DND-41 (cell line): Measurements from ENCODE around the gene BTBD16.
A peak's percentile ranks its signal among the peaks of the same experiment; 100 is the strongest.

ENCODE experiments used
- ATAC-seq: fragments of 200-7000 bp; cut with Tn5 transposase; 3 replicates; pipeline ENCODE4 v1.9.1; 2021; ENCODE audit warnings: low read depth; ENCODE audit not compliant: insufficient read depth
- DNase-seq: peaks from one replicate; pipeline ENCODE4 v3.0.0-alpha.2; 2020
- H2AFZ ChIP-seq: 2 replicates; pipeline ENCODE4 v1.6.0; 2012; ENCODE audit warnings: low read depth, low read length
- H3K27ac ChIP-seq: 2 replicates; pipeline ENCODE4 v1.5.1; 2012; ENCODE audit warnings: low read length, inconsistent platforms
- H3K27me3 ChIP-seq: fragments of 200-600 bp; sonication (generic); 2 replicates; pipeline ENCODE4 v1.6.0; 2012; ENCODE audit warnings: low read length, mild to moderate bottlenecking, inconsistent platforms; ENCODE audit not compliant: insufficient read depth, poor library complexity
- H3K36me3 ChIP-seq: 2 replicates; pipeline ENCODE4 v1.5.1; 2012; ENCODE audit warnings: low read length, inconsistent platforms; ENCODE audit not compliant: insufficient read depth
- H3K4me1 ChIP-seq: 2 replicates; pipeline ENCODE4 v1.5.1; 2012; ENCODE audit warnings: mild to moderate bottlenecking, low read length; ENCODE audit not compliant: insufficient read depth
- H3K4me2 ChIP-seq: 2 replicates; pipeline ENCODE4 v1.6.0; 2012; ENCODE audit warnings: mild to moderate bottlenecking, moderate library complexity, low read length, inconsistent platforms; ENCODE audit not compliant: insufficient read depth
- H3K4me3 ChIP-seq, 2 experiments: fragments of 200-600 bp in 1 of 2; shearing (Covaris generic) in 1 of 2; 2 replicates each; pipeline ENCODE4 v1.5.1; 2012 to 2016; ENCODE audit warnings: inconsistent platforms in 2 of 2, low read length in 2 of 2, mild to moderate bottlenecking in 2 of 2, low read depth in 1 of 2, moderate library complexity in 1 of 2
- H3K79me2 ChIP-seq: 2 replicates; pipeline ENCODE4 v1.6.0; 2012; ENCODE audit warnings: low read length, inconsistent platforms; ENCODE audit not compliant: insufficient read depth
- H3K9ac ChIP-seq: 2 replicates; pipeline ENCODE4 v1.6.0; 2012; ENCODE audit warnings: low read depth, mild to moderate bottlenecking, inconsistent platforms, low read length, moderate library complexity
- H3K9me3 ChIP-seq: 2 replicates; pipeline ENCODE4 v1.5.1; 2012; ENCODE audit warnings: low read length, moderate library complexity, mild to moderate bottlenecking, inconsistent platforms; ENCODE audit not compliant: insufficient read depth, severe bottlenecking
- H4K20me1 ChIP-seq: 2 replicates; pipeline ENCODE4 v1.6.0; 2012; ENCODE audit warnings: low read length; ENCODE audit not compliant: insufficient read depth
- EZH2 ChIP-seq: IDR thresholded peaks from 3 replicates; pipeline ENCODE4 v1.6.1; 2012; ENCODE audit warnings: borderline replicate concordance, low read depth, mild to moderate bottlenecking, moderate library complexity, low read length, inconsistent platforms; ENCODE audit not compliant: severe bottlenecking
- TF ChIP-seq, protein P1 (sequence below): IDR thresholded peaks from 2 replicates; pipeline ENCODE4 v1.5.1; 2012; ENCODE audit warnings: borderline replicate concordance, low read length, moderate library complexity, mild to moderate bottlenecking; ENCODE audit not compliant: poor library complexity, severe bottlenecking; ENCODE audit errors: extremely low read depth

BTBD16 gene

DNA sequence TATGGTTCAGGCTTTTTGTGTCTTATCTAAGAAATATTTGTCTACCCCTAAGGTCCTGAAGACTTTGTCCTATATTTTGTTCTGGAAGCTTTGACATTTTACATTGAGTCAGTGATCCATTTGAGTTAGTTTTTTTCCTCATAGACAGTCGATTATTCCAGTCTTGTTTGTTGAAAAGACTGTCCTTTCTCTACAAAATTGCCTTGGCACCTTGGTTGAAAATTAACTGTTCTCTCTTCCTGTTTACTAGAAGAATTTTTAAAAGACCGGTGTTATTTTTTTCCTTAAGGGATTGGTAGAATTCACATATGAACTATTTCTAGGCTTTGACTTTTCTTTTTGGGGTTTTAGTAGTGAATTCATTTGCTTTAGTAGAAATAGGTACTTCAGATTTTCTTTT lies 115.4 kb downstream of the BTBD16 start:
- peaks cover 96% of the 10 kb centered on the region for H3K79me2 ChIP-seq
- H3K27me3 ChIP-seq, result no peaks in the 10 kb centered on the region
- H2AFZ ChIP-seq, result no peak overlapping the region
- DNase-seq, result no peak
- H3K4me3 ChIP-seq, result no peak overlapping the region
- no peaks in the 10 kb centered on the region for H3K9me3 ChIP-seq
- H3K4me1 ChIP-seq, result peaks cover 12% of the 10 kb centered on the region
- H3K9ac ChIP-seq, result no peak overlapping the region
- no peak for ATAC-seq
- TF ChIP-seq, protein P1, sequence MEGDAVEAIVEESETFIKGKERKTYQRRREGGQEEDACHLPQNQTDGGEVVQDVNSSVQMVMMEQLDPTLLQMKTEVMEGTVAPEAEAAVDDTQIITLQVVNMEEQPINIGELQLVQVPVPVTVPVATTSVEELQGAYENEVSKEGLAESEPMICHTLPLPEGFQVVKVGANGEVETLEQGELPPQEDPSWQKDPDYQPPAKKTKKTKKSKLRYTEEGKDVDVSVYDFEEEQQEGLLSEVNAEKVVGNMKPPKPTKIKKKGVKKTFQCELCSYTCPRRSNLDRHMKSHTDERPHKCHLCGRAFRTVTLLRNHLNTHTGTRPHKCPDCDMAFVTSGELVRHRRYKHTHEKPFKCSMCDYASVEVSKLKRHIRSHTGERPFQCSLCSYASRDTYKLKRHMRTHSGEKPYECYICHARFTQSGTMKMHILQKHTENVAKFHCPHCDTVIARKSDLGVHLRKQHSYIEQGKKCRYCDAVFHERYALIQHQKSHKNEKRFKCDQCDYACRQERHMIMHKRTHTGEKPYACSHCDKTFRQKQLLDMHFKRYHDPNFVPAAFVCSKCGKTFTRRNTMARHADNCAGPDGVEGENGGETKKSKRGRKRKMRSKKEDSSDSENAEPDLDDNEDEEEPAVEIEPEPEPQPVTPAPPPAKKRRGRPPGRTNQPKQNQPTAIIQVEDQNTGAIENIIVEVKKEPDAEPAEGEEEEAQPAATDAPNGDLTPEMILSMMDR, result no peak
- TF ChIP-seq EZH2, result no peak
- no peaks in the 10 kb centered on the region for H3K36me3 ChIP-seq
- peak overlapping the region; percentile 32; the same call in 1 of the 2 replicates for H3K27ac ChIP-seq
- no peaks in the 10 kb centered on the region; the same call in 1 of the 2 replicates for H4K20me1 ChIP-seq
- H3K4me2 ChIP-seq, result no peak overlapping the region

DNA sequence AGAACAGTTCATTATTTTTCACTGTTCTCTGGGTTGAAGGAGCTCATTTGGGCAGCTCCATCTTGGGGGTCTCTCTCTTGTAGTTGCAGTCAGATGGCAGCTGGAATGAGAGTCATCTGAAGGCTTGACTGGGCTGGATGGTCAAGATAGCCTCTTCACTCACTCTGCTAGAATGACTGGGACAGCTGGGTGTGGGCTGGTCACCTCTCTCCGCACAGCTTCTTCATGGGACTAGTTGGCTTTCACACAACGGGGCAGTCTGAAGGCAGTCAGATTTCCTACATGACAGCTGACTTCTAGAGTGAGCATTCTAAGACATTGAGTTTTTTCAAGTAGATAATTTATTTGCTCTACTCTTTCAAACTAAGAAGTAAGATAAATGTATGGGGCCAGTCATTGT lies 116.5 kb downstream of the BTBD16 start:
- peaks cover 4% of the 10 kb centered on the region; the same call in 1 of the 2 replicates for H3K4me1 ChIP-seq
- H3K9me3 ChIP-seq, result no peaks in the 10 kb centered on the region
- H2AFZ ChIP-seq, result no peak overlapping the region
- no peak overlapping the region for H3K27ac ChIP-seq
- H4K20me1 ChIP-seq, result no peaks in the 10 kb centered on the region; the same call in 1 of the 2 replicates
- H3K4me2 ChIP-seq, result no peak overlapping the region
- H3K36me3 ChIP-seq, result 0 out of 2 replicates have a peak, but pooled peaks cover 4% of the 10 kb centered on the region
- no peak overlapping the region for H3K9ac ChIP-seq
- no peak overlapping the region for H3K4me3 ChIP-seq
- H3K79me2 ChIP-seq, result peaks cover 96% of the 10 kb centered on the region
- ATAC-seq (no peak), DNase-seq (no peak)
- H3K27me3 ChIP-seq, result no peaks in the 10 kb centered on the region
- no peak for TF ChIP-seq EZH2
